GM12864 (cell line): Measurements from ENCODE around the gene ZNF521.
A peak's percentile ranks its signal among the peaks of the same experiment; 100 is the strongest.

Experiments
- DNase-seq: peaks from one replicate; pipeline ENCODE4 v3.0.0-alpha.2; 2011; ENCODE audit warnings: low read depth
- H3K4me3 ChIP-seq: 2 replicates; pipeline ENCODE4 v1.5.1; 2011; ENCODE audit warnings: mild to moderate bottlenecking, low read depth, low read length, control low read depth
- TF ChIP-seq, protein P1 (sequence below): IDR thresholded peaks from 2 replicates; pipeline ENCODE4 v1.5.1; 2011; ENCODE audit warnings: low read depth, mild to moderate bottlenecking, moderate library complexity, low read length, control low read depth, inconsistent platforms; ENCODE audit errors: missing control alignments

ZNF521 gene

DNA sequence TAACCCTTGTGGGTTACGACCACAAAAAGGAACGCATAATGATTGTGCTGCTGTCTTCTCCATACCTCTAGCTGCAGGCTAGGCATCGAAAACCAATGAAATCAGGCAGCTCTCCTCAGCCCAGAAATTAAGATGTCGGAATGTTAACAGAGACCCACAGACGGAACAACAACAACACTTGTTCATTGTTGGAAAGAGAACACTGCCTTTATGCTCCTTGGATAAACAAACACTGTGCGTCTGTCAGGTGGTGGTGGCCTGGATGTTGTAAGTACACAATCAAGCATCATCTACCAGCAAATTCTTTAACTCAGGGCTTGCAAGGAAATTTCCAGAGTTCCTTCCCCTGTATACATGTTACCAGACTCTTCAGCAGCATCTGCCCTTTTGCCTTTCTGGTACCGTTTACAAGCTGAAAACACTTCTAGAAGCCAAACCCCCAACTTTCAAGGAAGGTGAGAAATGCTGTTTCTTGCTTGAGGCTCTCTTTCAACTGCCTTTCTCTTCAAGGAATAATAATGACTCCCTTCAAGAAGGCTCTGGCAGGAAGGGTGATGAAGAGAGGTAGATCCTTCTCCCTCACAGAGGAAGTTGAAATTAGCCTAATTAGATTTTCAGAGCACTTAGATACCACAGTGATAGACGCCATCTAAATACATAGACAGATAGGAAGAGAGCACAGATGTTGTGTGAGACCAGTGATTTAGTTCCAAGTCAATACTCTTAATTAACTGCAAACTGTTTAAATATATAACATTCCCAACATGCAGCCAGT is 332.7 kb downstream of the ZNF521 start:
- TF ChIP-seq, protein P1, sequence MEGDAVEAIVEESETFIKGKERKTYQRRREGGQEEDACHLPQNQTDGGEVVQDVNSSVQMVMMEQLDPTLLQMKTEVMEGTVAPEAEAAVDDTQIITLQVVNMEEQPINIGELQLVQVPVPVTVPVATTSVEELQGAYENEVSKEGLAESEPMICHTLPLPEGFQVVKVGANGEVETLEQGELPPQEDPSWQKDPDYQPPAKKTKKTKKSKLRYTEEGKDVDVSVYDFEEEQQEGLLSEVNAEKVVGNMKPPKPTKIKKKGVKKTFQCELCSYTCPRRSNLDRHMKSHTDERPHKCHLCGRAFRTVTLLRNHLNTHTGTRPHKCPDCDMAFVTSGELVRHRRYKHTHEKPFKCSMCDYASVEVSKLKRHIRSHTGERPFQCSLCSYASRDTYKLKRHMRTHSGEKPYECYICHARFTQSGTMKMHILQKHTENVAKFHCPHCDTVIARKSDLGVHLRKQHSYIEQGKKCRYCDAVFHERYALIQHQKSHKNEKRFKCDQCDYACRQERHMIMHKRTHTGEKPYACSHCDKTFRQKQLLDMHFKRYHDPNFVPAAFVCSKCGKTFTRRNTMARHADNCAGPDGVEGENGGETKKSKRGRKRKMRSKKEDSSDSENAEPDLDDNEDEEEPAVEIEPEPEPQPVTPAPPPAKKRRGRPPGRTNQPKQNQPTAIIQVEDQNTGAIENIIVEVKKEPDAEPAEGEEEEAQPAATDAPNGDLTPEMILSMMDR, result no peak
- no peak overlapping the region for H3K4me3 ChIP-seq
- DNase-seq, result no peak

DNA sequence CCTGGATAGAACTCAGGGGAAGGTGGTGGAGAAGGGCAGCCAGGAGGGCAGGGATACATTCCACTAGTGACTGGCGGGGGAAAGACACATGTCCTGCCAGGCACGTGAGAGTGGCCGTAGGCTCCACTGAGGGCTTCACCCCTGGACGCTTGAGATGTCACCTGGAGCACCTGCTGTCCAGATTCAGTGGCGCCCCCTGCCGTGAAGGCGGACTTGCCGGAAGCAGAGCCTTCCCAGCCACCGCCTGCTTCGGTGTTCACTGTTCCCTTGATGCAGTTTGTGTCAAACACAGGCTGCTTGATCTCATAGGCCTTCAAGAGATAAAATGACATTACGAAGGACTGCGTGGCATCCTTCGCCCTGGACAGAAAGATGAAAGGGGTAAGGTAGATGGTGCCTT is 335.3 kb downstream of the ZNF521 start:
- H3K4me3 ChIP-seq, result no peak overlapping the region

DNA sequence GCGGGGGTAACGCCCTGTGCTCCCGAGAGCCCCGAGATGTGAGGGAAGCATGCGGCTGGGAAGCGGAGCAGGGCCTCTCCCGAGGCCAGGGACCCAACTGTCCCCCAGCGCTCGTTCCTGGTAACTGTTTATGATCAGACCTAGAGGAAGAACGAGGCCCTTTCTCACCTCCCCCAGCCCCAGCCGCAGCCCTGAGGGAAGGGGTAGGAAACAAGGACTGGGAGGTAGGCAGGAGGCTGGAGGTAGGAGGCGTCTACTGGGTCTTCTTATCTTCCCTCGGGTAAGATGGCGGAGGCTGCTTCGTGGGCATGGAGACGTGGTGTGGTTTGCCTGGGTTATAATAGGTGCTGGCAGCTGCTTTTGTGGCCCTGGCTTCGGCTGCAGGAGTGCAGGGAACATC is 335.8 kb downstream of the ZNF521 start:
- DNase-seq, result no peak
- H3K4me3 ChIP-seq, result no peak overlapping the region
- TF ChIP-seq, protein P1, result no peak

More for the DNA sequence above, 335.3 kb downstream of the ZNF521 start:
- no peak for DNase-seq
- TF ChIP-seq, protein P1, result peak; percentile 5
